H1 (cell line): ENCODE data around the gene KCNV2. TPM values are rescaled to one million over a fixed set of nuclear protein-coding genes. Genes with fewer than 3 reads are reported as not detected.

Experiments
- CTCF ChIA-PET: fragments of 300-600 bp; sonication (Branson Sonifier 250); formaldehyde crosslinking; loops from one replicate; lab custom pipeline; 2021; ENCODE audit not compliant: partially characterized antibody; lab: Charles Lee
- POLR2A ChIA-PET: fragments of 300-600 bp; sonication (Branson Sonifier 250); formaldehyde crosslinking; loops from one replicate; lab custom pipeline; 2021; ENCODE audit warnings: inconsistent platforms; ENCODE audit not compliant: partially characterized antibody; lab: Charles Lee
- DNase-seq, 2 experiments: peaks; one replicate each; pipeline versions ENCODE4 v3.0.0 to v3.0.0-alpha.2; 2010 to 2022; ENCODE audit warnings: low spot score in 2 of 2, low read depth in 1 of 2, mixed read lengths in 1 of 2
- FAIRE-seq: peaks from 2 replicates; lab custom pipeline; 2011; peaks lifted over from hg19 to GRCh38; lab: Jason Lieb, UNC
- H2AFZ ChIP-seq: 2 replicates; pipeline ENCODE4 v1.8.1; 2012; ENCODE audit warnings: low read length, inconsistent platforms
- H2AK5ac ChIP-seq: 2 replicates; pipeline ENCODE4 v1.6.1; 2013; ENCODE audit warnings: low read depth, low read length
- H2BK120ac ChIP-seq: replicated peaks from 2 replicates; pipeline ENCODE3; 2013; ENCODE audit warnings: low read depth, low read length, inconsistent platforms
- H2BK12ac ChIP-seq: 2 replicates; pipeline ENCODE4 v1.6.1; 2013; ENCODE audit warnings: low read depth, low read length
- H2BK15ac ChIP-seq: 2 replicates; pipeline ENCODE4 v1.6.1; 2013; ENCODE audit warnings: low read length
- H2BK20ac ChIP-seq: 2 replicates; pipeline ENCODE4 v1.6.1; 2013; ENCODE audit warnings: low read length
- H2BK5ac ChIP-seq: 2 replicates; pipeline ENCODE4 v1.6.1; 2013; ENCODE audit warnings: low read depth, low read length
- H3K14ac ChIP-seq: 2 replicates; pipeline ENCODE4 v1.6.1; 2013; ENCODE audit warnings: inconsistent platforms; ENCODE audit not compliant: insufficient read length
- H3K18ac ChIP-seq: 2 replicates; pipeline ENCODE4 v1.6.1; 2013; ENCODE audit warnings: low read length; ENCODE audit errors: extremely low read depth
- H3K23ac ChIP-seq: 2 replicates; pipeline ENCODE4 v1.6.1; 2013; ENCODE audit warnings: inconsistent platforms; ENCODE audit not compliant: insufficient read length
- H3K23me2 ChIP-seq: 2 replicates; pipeline ENCODE4 v1.6.1; 2013; ENCODE audit warnings: low read depth, low read length
- H3K27ac ChIP-seq: 2 replicates; pipeline ENCODE4 v1.6.1; 2011; ENCODE audit warnings: low read depth, low read length, inconsistent platforms
- H3K27me3 ChIP-seq, 4 experiments: replicated peaks in 1 of 4; 1 replicate in 1 of 4; 2 replicates in 3 of 4; pipeline versions ENCODE4 v1.6.1 to v1.8.1; 2011 to 2013; ENCODE audit warnings: low read length in 3 of 4, mild to moderate bottlenecking in 3 of 4, inconsistent platforms in 2 of 4, mixed read lengths in 2 of 4, moderate library complexity in 1 of 4; ENCODE audit not compliant: control insufficient read depth in 3 of 4, insufficient read depth in 3 of 4; ENCODE audit errors: extremely low read depth in 1 of 4
- H3K36me3 ChIP-seq, 4 experiments: 2 replicates each; pipeline versions ENCODE4 v1.6.1 to v1.8.1; 2011 to 2013; ENCODE audit warnings: mild to moderate bottlenecking in 4 of 4, low read length in 3 of 4, moderate library complexity in 2 of 4, control low read depth in 1 of 4, inconsistent platforms in 1 of 4; ENCODE audit not compliant: insufficient read depth in 4 of 4, control insufficient read depth in 2 of 4
- H3K4ac ChIP-seq: replicated peaks from 2 replicates; pipeline ENCODE3; 2013; ENCODE audit warnings: low read length, low read depth, mixed read lengths, inconsistent platforms; ENCODE audit not compliant: insufficient read length
- H3K4me1 ChIP-seq, 4 experiments: replicated peaks in 1 of 4; 1 replicate in 1 of 4; 2 replicates in 3 of 4; pipeline versions ENCODE4 v1.6.1 to v1.8.1; 2011 to 2013; ENCODE audit warnings: low read length in 3 of 4, inconsistent platforms in 2 of 4, mixed read lengths in 1 of 4; ENCODE audit not compliant: insufficient read depth in 4 of 4, control insufficient read depth in 3 of 4
- H3K4me2 ChIP-seq, 2 experiments: 2 replicates each; pipeline versions ENCODE4 v1.6.1 to v1.8.1; 2011 to 2013; ENCODE audit warnings: low read depth in 2 of 2, low read length in 2 of 2, control low read depth in 1 of 2, inconsistent platforms in 1 of 2, mild to moderate bottlenecking in 1 of 2; ENCODE audit not compliant: insufficient read depth in 1 of 2
- H3K4me3 ChIP-seq, 4 experiments: fragments of 200-600, 300-600 bp in 1 of 4; sonication (generic), shearing (Covaris generic), sonication (Bioruptor Twin) in 1 of 4; 2 replicates each; pipeline versions ENCODE4 v1.5.1 to v1.8.1; 2011 to 2016; ENCODE audit warnings: low read length in 4 of 4, low read depth in 3 of 4, control low read depth in 2 of 4, inconsistent platforms in 2 of 4, mild to moderate bottlenecking in 2 of 4, mixed read lengths in 1 of 4, moderate library complexity in 1 of 4; ENCODE audit not compliant: insufficient read depth in 2 of 4; ENCODE audit errors: extremely low read depth in 1 of 4
- H3K56ac ChIP-seq: replicated peaks from 2 replicates; pipeline ENCODE3; 2013; ENCODE audit warnings: low read depth, mild to moderate bottlenecking, mixed read lengths, low read length, inconsistent platforms; ENCODE audit not compliant: insufficient read length
- H3K79me1 ChIP-seq: 2 replicates; pipeline ENCODE4 v1.6.1; 2013; ENCODE audit warnings: low read depth, low read length, control low read depth
- H3K79me2 ChIP-seq, 2 experiments: 2 replicates each; pipeline versions ENCODE4 v1.6.1 to v1.8.1; 2012 to 2013; ENCODE audit warnings: low read length in 2 of 2, mild to moderate bottlenecking in 2 of 2, inconsistent platforms in 1 of 2; ENCODE audit not compliant: insufficient read depth in 2 of 2, control insufficient read depth in 1 of 2
- H3K9ac ChIP-seq, 4 experiments: replicated peaks in 1 of 4; 1 replicate in 1 of 4; 2 replicates in 3 of 4; pipeline versions ENCODE4 v1.6.1 to v1.8.1; 2011 to 2013; ENCODE audit warnings: low read depth in 3 of 4, low read length in 3 of 4, control low read depth in 2 of 4, mild to moderate bottlenecking in 2 of 4, moderate library complexity in 2 of 4, inconsistent platforms in 1 of 4; ENCODE audit errors: extremely low read depth in 1 of 4
- H3K9me3 ChIP-seq, 2 experiments: 2 replicates each; pipeline versions ENCODE4 v1.6.1 to v1.8.1; 2012 to 2013; ENCODE audit warnings: mild to moderate bottlenecking in 2 of 2, moderate library complexity in 2 of 2, control low read depth in 1 of 2, inconsistent platforms in 1 of 2, low read depth in 1 of 2, low read length in 1 of 2, mixed read lengths in 1 of 2; ENCODE audit not compliant: insufficient read depth in 2 of 2
- H4K20me1 ChIP-seq, 2 experiments: replicated peaks in 1 of 2; 2 replicates each; pipeline versions ENCODE3 to v1.8.1; 2011 to 2013; ENCODE audit warnings: inconsistent platforms in 2 of 2, low read length in 2 of 2, mild to moderate bottlenecking in 1 of 2; ENCODE audit not compliant: insufficient read depth in 2 of 2, control insufficient read depth in 1 of 2
- H4K5ac ChIP-seq: 2 replicates; pipeline ENCODE4 v1.6.1; 2013; ENCODE audit warnings: low read length, low read depth, mixed read lengths, inconsistent platforms; ENCODE audit not compliant: insufficient read length
- H4K8ac ChIP-seq: 2 replicates; pipeline ENCODE4 v1.8.0; 2013; ENCODE audit warnings: mild to moderate bottlenecking, moderate library complexity, low read length, inconsistent platforms; ENCODE audit not compliant: insufficient read depth; ENCODE audit errors: extremely low read depth
- H4K91ac ChIP-seq: replicated peaks from 2 replicates; pipeline ENCODE3; 2013; ENCODE audit warnings: low read length, mixed read lengths, inconsistent platforms; ENCODE audit not compliant: insufficient read length
- ATF2 ChIP-seq: IDR thresholded peaks from 2 replicates; pipeline ENCODE4 v1.6.1; 2012; ENCODE audit warnings: low read length, inconsistent platforms
- CEBPB ChIP-seq: IDR thresholded peaks from 2 replicates; pipeline ENCODE4 v1.6.1; 2012; ENCODE audit warnings: low read depth, low read length
- CHD2 ChIP-seq: IDR thresholded peaks from 2 replicates; pipeline ENCODE4 v1.6.1; 2012; ENCODE audit warnings: low read length, improper control_type of control experiment
- HDAC6 ChIP-seq: IDR thresholded peaks from one replicate; pipeline ENCODE4 v1.7.1; 2012; ENCODE audit warnings: low read depth, mild to moderate bottlenecking, inconsistent platforms, low read length, moderate library complexity
- JUND ChIP-seq: IDR thresholded peaks from 2 replicates; pipeline ENCODE4 v1.6.1; 2011; ENCODE audit warnings: mild to moderate bottlenecking, improper control_type of control experiment, low read length
- RNF2 ChIP-seq: fragments of 200-900, 300-1000 bp; sonication (generic); IDR thresholded peaks from 2 replicates; pipeline ENCODE4 v1.7.1; 2016; ENCODE audit warnings: borderline replicate concordance, low read depth, mild to moderate bottlenecking, antibody characterized with exemption, low read length; ENCODE audit not compliant: poor library complexity, severe bottlenecking; ENCODE audit errors: missing control alignments
- SIN3A ChIP-seq, 2 experiments: IDR thresholded peaks in 1 of 2; conservative IDR thresholded peaks in 1 of 2; 2 replicates each; pipeline ENCODE4 v1.6.1; 2011 to 2012; ENCODE audit warnings: low read length in 2 of 2, improper control_type of control experiment in 1 of 2, low read depth in 1 of 2, mild to moderate bottlenecking in 1 of 2
- WGBS, 2 experiments: shearing (Covaris generic) in 1 of 2; methylation state at CpG; one replicate each; pipeline versions ENCODE4 v1.1.6 to v1.1.7; 2013 to 2015; ENCODE audit warnings: low lambda C conversion rate in 2 of 2, mixed read lengths in 2 of 2, inconsistent platforms in 1 of 2, low coverage in 1 of 2, missing lambda C conversion rate in 1 of 2; ENCODE audit not compliant: insufficient replicate concordance in 2 of 2, insufficient coverage in 1 of 2, insufficient read length in 1 of 2; ENCODE audit errors: extremely low coverage in 1 of 2, missing lambda C conversion rate in 1 of 2; 5-methylcytosine and 5-hydroxymethylcytosine counted together
- polyA plus RNA-seq, 7 experiments: library from polyadenylated mRNA; depleted of rRNA in 3 of 7; stranded (reverse) in 5 of 7; unstranded in 2 of 7; fragments of >200 nt in 5 of 7; fragments of 200-250 nt in 2 of 7; gene quantifications; 1 replicate in 5 of 7; 2 replicates in 1 of 7; 4 replicates in 1 of 7; pipeline versions ENCODE4 v1.2.1 to v1.2.3, GENCODE V29; 2011 to 2013; ENCODE audit warnings: missing spikeins in 2 of 7, mixed read lengths in 2 of 7
- total RNA-seq: library from RNA; stranded (reverse); fragmentation: NEBNext Ultra II Directional; extraction: Animal tissue kit (Norgen Biotek cat#: 25700); gene quantifications from 2 replicates; pipeline ENCODE4 v1.2.1, GENCODE V29; 2021

The KCNV2 gene
- total and polyA plus RNA-seq, 2 of the 8 experiments (the other 6 are each of a cell fraction or from before 2014, with no cell fraction given) = not detected

GRCh38 chr9:2742214-2742613 lies 24.9 kb downstream of the KCNV2 start:
- H3K23me2 ChIP-seq = no peaks in the 10 kb centered on the region
- H2BK120ac ChIP-seq = no peak overlapping the region
- no peak overlapping the region for H2AK5ac ChIP-seq
- no peak overlapping the region for H3K9ac ChIP-seq
- DNase-seq (no peak), FAIRE-seq (no peak)
- H3K79me1 ChIP-seq = no peaks in the 10 kb centered on the region
- H3K4me1 ChIP-seq = peaks cover 0 to 6% (median 2%) of the 10 kb centered on the region in 4 experiments; a peak in 2 of 7 replicates
- no peak overlapping the region for H3K23ac ChIP-seq
- peaks cover 0 to 5% (median 0%) of the 10 kb centered on the region in 4 experiments; a peak in 2 of 8 replicates for H3K36me3 ChIP-seq
- POLR2A ChIA-PET = no interaction called here
- no peak overlapping the region for H4K8ac ChIP-seq
- no peak overlapping the region for H2BK12ac ChIP-seq
- H3K18ac ChIP-seq = no peak overlapping the region
- no peak overlapping the region for H2BK15ac ChIP-seq
- no peaks in the 10 kb centered on the region for H4K20me1 ChIP-seq
- no peak overlapping the region for H3K4ac ChIP-seq
- H3K14ac ChIP-seq = no peak overlapping the region
- no peaks in the 10 kb centered on the region for H3K9me3 ChIP-seq
- no peak overlapping the region for H3K56ac ChIP-seq
- CTCF ChIA-PET = interaction anchor here (1.2 kb wide), 1 partner anchor 11 kb away, joined by 4 read pairs; no protein-coding TSS in a partner anchor
- no peak for TF ChIP-seq HDAC6
- TF ChIP-seq CHD2 = no peak
- no peak for TF ChIP-seq CEBPB
- no peak for TF ChIP-seq ATF2
- TF ChIP-seq JUND = no peak
- TF ChIP-seq RNF2 = no peak
- no peak for TF ChIP-seq SIN3A (conservative IDR thresholded peaks at IDR 0.05 in 1 of 2, IDR thresholded peaks at IDR 0.05 in 1 of 2; ENCODE audit: low read depth in 1 of 2, low read length in 2 of 2)
- no peak overlapping the region for H2BK5ac ChIP-seq
- H3K27ac ChIP-seq = no peak overlapping the region
- no peak overlapping the region for H3K4me3 ChIP-seq
- no peaks in the 10 kb centered on the region for H3K27me3 ChIP-seq
- H2AFZ ChIP-seq = no peak overlapping the region
- H2BK20ac ChIP-seq = no peak overlapping the region
- no peak overlapping the region for H3K4me2 ChIP-seq
- no peak overlapping the region for H4K91ac ChIP-seq
- H4K5ac ChIP-seq = no peak overlapping the region
- no peaks in the 10 kb centered on the region for H3K79me2 ChIP-seq
- WGBS, 2 experiments = 92% methylated on average over 7 of the region's 7 CpGs; no CpG with 5 or more reads in 1 of the 2 experiments
